Body of pancreas (tissue), 4 donors: ENCODE data around the gene KIF23. TPM values are rescaled to one million over a fixed set of nuclear protein-coding genes. Genes with fewer than 3 reads are reported as not detected.
"Not testable (repeated sequence)": the region's sequence is repeated elsewhere in the genome, so short reads cannot be mapped to it uniquely, and the experiment has no call there.

Source experiments
- ATAC-seq: fragments of 150-250 bp; one replicate; pipeline ENCODE4 v1.9.1; 2016
- DNase-seq, 4 donors: peaks; one replicate each; pipeline ENCODE4 v3.0.0-alpha.2; 2019
- H3K27ac ChIP-seq, 4 donors: fragments of 200-600 bp; sonication (generic); 1 replicate in 3 of 4; 2 replicates in 1 of 4; pipeline versions ENCODE4 v1.5.1 to v1.6.1; 2016 to 2019; ENCODE audit warnings: mild to moderate bottlenecking in 1 of 4, mixed read lengths in 1 of 4, moderate library complexity in 1 of 4
- H3K27me3 ChIP-seq, 2 donors: fragments of 200-600 bp; sonication (generic); one replicate each; pipeline ENCODE4 v1.6.0; 2016; ENCODE audit warnings: mild to moderate bottlenecking in 1 of 2
- H3K36me3 ChIP-seq, 2 donors: fragments of 200-600 bp; sonication (generic); replicated peaks in 1 of 2; 2 replicates each; pipeline ENCODE4 v1.5.1; 2016; ENCODE audit warnings: low read depth in 2 of 2; ENCODE audit not compliant: insufficient read depth in 1 of 2
- H3K4me1 ChIP-seq: fragments of 200-600 bp; sonication (generic); one replicate; pipeline ENCODE4 v1.6.0; 2016
- H3K4me3 ChIP-seq, 2 donors: fragments of 200-600 bp; sonication (generic); 1 replicate in 1 of 2; 2 replicates in 1 of 2; pipeline ENCODE4 v1.5.1; 2016 to 2019
- H3K9me3 ChIP-seq, 3 donors: fragments of 200-600 bp; sonication (generic); 1 replicate in 2 of 3; 2 replicates in 1 of 3; pipeline ENCODE4 v1.5.1; 2016
- CTCF ChIP-seq, 7 experiments: fragments of 450-650 bp in 4 of 7; fragments of 200-600 bp in 3 of 7; sonication (generic) in 3 of 7; IDR thresholded peaks; one replicate each; pipeline ENCODE4 v1.5.1; 2016 to 2019; ENCODE audit warnings: antibody characterized with exemption in 7 of 7
- POLR2A ChIP-seq, 3 donors: fragments of 450-650 bp; IDR thresholded peaks; one replicate each; pipeline ENCODE4 v1.6.1; 2016; ENCODE audit warnings: antibody characterized with exemption in 3 of 3, mild to moderate bottlenecking in 2 of 3
- WGBS, 2 donors: methylation state at CpG; one replicate each; pipeline ENCODE4 v1.1.5; 2017; 5-methylcytosine and 5-hydroxymethylcytosine counted together
- intact Hi-C: fragments of 100-400 bp; cut with DNase I; formaldehyde crosslinking; loops from one replicate; pipeline ENCODE4 v1.15.1; 2023
- total RNA-seq, 2 donors: library from RNA; depleted of rRNA; stranded (reverse); fragments of >200 nt; gene quantifications; one replicate each; pipeline ENCODE4 v1.1.0, GENCODE V29; 2016

Gene KIF23
- total RNA-seq, 2 donors from 2014 or later, result 0.99 to 2.9 TPM

- Histone ChIP-seq H3K27me3 (no peaks in the 10 kb centered on the region), H3K4me1 (peaks cover 4% of the 10 kb centered on the region), H3K27ac (no peak overlapping the region), H3K36me3 (no peaks in the 10 kb centered on the region), H3K9me3 (no peaks in the 10 kb centered on the region), H3K4me3 (no peak overlapping the region)
- ATAC-seq (no peak), DNase-seq (no peak)
- intact Hi-C loops, result no loop called here
- 70% methylated on average over 8 of the region's 8 CpGs for WGBS, 2 donors
- TF ChIP-seq POLR2A (IDR thresholded peaks at IDR 0.05), result no peak
- TF ChIP-seq CTCF (IDR thresholded peaks at IDR 0.05), result no peak
Measured at GRCh38 chr15:69375151-69375790, 38.9 kb upstream of the KIF23 start.

GRCh38 chr15:69377216-69377970 is 36.8 kb upstream of the KIF23 start:
- Histone ChIP-seq H3K27me3 (no peaks in the 10 kb centered on the region), H3K4me1 (peaks cover 6% of the 10 kb centered on the region), H3K4me3 (no peak overlapping the region), H3K27ac (no peak overlapping the region), H3K36me3 (no peaks in the 10 kb centered on the region), H3K9me3 (no peaks in the 10 kb centered on the region)
- no peak for TF ChIP-seq CTCF (IDR thresholded peaks at IDR 0.05)
- no peak for TF ChIP-seq POLR2A (IDR thresholded peaks at IDR 0.05)
- WGBS, 2 donors, result 88 to 93% methylated on average over 8 of the region's 8 CpGs
- ATAC-seq, result no peak
- intact Hi-C loops, result no loop called here
- DNase-seq, result no peak

- Histone ChIP-seq H3K4me3 (no peak overlapping the region), H3K27me3 (no peaks in the 10 kb centered on the region), H3K9me3 (no peaks in the 10 kb centered on the region), H3K27ac (no peak overlapping the region), H3K36me3 (no peaks in the 10 kb centered on the region), H3K4me1 (peaks cover 6% of the 10 kb centered on the region)
- ATAC-seq, result no peak
- WGBS, 2 donors, result 26 to 44% methylated on average over 8 to 9 of the region's 9 CpGs
- TF ChIP-seq CTCF (IDR thresholded peaks at IDR 0.05) (peak in 1 of 7 experiments; percentile 11), POLR2A (IDR thresholded peaks at IDR 0.05) (no peak)
- intact Hi-C loops, result no loop called here
- DNase-seq, result no peak
Measured at GRCh38 chr15:69380100-69380725, 33.9 kb upstream of the KIF23 start.

GRCh38 chr15:69380726-69381105 is 33.4 kb upstream of the KIF23 start:
- H3K4me1 ChIP-seq, result peaks cover 6% of the 10 kb centered on the region
- no peak overlapping the region for H3K4me3 ChIP-seq
- TF ChIP-seq POLR2A (IDR thresholded peaks at IDR 0.05) (no peak), CTCF (IDR thresholded peaks at IDR 0.05) (no peak)
- no peak for ATAC-seq
- no peaks in the 10 kb centered on the region for H3K36me3 ChIP-seq
- no peak for DNase-seq
- no peak overlapping the region for H3K27ac ChIP-seq
- 86 to 100% methylated on average over 2 to 10 of the region's 10 CpGs for WGBS, 2 donors
- no peaks in the 10 kb centered on the region for H3K9me3 ChIP-seq
- H3K27me3 ChIP-seq, result no peaks in the 10 kb centered on the region
- intact Hi-C loops, result no loop called here

GRCh38 chr15:69382176-69382575 is 32.0 kb upstream of the KIF23 start:
- H3K27ac ChIP-seq, DNase-seq, H3K4me1 ChIP-seq, H3K27me3 ChIP-seq, H3K4me3 ChIP-seq, H3K36me3 ChIP-seq, H3K9me3 ChIP-seq, intact Hi-C loops, ATAC-seq: not testable (repeated sequence)
- WGBS, 2 donors, result 94% methylated on average over 10 of the region's 10 CpGs

- DNase-seq, result not testable (repeated sequence)
- WGBS, 2 donors, result 89 to 96% methylated on average over 4 to 6 of the region's 18 CpGs
Measured at GRCh38 chr15:69384066-69384465, 30.1 kb upstream of the KIF23 start.

More at GRCh38 chr15:69384066-69384465, 30.1 kb upstream of the KIF23 start:
- H3K9me3 ChIP-seq, H3K27ac ChIP-seq, H3K4me1 ChIP-seq, H3K27me3 ChIP-seq, H3K36me3 ChIP-seq, H3K4me3 ChIP-seq, ATAC-seq, intact Hi-C loops: not testable (repeated sequence)
